ENCODE data around the gene MTHFR. TPM values are rescaled to one million over a fixed set of nuclear protein-coding genes. Genes with fewer than 3 reads are reported as not detected.

MTHFR gene
- total and polyA plus RNA-seq, 2 of the 8 experiments (the other 6 are each of a cell fraction or from before 2014, with no cell fraction given): 8.7 to 18.5 TPM

DNA sequence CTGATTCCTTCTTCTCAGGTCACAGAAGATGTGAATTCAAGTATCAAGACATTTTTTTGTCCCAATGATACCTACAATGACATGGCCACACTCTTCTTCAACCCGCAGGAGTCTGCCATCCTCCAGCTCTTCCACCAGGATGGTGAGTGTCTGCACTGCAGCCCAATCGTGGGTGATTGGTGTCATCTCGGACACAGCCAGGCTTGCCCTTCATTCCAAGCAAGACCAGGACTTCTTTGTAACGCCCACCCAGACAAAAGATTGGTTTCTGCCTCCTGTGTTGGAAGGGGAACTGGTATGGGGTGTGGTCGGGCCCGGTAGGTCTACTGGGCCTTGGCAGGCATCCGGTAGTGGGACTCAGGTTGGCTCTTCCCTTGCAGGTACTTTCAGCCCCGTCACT lies 27.7 kb upstream of the MTHFR start (continued):
- TF ChIP-seq, protein P1, sequence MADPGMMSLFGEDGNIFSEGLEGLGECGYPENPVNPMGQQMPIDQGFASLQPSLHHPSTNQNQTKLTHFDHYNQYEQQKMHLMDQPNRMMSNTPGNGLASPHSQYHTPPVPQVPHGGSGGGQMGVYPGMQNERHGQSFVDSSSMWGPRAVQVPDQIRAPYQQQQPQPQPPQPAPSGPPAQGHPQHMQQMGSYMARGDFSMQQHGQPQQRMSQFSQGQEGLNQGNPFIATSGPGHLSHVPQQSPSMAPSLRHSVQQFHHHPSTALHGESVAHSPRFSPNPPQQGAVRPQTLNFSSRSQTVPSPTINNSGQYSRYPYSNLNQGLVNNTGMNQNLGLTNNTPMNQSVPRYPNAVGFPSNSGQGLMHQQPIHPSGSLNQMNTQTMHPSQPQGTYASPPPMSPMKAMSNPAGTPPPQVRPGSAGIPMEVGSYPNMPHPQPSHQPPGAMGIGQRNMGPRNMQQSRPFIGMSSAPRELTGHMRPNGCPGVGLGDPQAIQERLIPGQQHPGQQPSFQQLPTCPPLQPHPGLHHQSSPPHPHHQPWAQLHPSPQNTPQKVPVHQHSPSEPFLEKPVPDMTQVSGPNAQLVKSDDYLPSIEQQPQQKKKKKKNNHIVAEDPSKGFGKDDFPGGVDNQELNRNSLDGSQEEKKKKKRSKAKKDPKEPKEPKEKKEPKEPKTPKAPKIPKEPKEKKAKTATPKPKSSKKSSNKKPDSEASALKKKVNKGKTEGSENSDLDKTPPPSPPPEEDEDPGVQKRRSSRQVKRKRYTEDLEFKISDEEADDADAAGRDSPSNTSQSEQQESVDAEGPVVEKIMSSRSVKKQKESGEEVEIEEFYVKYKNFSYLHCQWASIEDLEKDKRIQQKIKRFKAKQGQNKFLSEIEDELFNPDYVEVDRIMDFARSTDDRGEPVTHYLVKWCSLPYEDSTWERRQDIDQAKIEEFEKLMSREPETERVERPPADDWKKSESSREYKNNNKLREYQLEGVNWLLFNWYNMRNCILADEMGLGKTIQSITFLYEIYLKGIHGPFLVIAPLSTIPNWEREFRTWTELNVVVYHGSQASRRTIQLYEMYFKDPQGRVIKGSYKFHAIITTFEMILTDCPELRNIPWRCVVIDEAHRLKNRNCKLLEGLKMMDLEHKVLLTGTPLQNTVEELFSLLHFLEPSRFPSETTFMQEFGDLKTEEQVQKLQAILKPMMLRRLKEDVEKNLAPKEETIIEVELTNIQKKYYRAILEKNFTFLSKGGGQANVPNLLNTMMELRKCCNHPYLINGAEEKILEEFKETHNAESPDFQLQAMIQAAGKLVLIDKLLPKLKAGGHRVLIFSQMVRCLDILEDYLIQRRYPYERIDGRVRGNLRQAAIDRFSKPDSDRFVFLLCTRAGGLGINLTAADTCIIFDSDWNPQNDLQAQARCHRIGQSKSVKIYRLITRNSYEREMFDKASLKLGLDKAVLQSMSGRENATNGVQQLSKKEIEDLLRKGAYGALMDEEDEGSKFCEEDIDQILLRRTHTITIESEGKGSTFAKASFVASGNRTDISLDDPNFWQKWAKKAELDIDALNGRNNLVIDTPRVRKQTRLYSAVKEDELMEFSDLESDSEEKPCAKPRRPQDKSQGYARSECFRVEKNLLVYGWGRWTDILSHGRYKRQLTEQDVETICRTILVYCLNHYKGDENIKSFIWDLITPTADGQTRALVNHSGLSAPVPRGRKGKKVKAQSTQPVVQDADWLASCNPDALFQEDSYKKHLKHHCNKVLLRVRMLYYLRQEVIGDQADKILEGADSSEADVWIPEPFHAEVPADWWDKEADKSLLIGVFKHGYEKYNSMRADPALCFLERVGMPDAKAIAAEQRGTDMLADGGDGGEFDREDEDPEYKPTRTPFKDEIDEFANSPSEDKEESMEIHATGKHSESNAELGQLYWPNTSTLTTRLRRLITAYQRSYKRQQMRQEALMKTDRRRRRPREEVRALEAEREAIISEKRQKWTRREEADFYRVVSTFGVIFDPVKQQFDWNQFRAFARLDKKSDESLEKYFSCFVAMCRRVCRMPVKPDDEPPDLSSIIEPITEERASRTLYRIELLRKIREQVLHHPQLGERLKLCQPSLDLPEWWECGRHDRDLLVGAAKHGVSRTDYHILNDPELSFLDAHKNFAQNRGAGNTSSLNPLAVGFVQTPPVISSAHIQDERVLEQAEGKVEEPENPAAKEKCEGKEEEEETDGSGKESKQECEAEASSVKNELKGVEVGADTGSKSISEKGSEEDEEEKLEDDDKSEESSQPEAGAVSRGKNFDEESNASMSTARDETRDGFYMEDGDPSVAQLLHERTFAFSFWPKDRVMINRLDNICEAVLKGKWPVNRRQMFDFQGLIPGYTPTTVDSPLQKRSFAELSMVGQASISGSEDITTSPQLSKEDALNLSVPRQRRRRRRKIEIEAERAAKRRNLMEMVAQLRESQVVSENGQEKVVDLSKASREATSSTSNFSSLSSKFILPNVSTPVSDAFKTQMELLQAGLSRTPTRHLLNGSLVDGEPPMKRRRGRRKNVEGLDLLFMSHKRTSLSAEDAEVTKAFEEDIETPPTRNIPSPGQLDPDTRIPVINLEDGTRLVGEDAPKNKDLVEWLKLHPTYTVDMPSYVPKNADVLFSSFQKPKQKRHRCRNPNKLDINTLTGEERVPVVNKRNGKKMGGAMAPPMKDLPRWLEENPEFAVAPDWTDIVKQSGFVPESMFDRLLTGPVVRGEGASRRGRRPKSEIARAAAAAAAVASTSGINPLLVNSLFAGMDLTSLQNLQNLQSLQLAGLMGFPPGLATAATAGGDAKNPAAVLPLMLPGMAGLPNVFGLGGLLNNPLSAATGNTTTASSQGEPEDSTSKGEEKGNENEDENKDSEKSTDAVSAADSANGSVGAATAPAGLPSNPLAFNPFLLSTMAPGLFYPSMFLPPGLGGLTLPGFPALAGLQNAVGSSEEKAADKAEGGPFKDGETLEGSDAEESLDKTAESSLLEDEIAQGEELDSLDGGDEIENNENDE (IDR thresholded peaks at IDR 0.05; ENCODE audit: insufficient replicate concordance, low read length): no peak
- no peak for TF ChIP-seq SRF (IDR thresholded peaks at IDR 0.05; ENCODE audit: low read depth, low read length)
- no peak for TF ChIP-seq MAFK (IDR thresholded peaks at IDR 0.05; ENCODE audit: low read depth, low read length)
- TF ChIP-seq KDM1A (IDR thresholded peaks at IDR 0.05; ENCODE audit: borderline replicate concordance, low read length): no peak
- TF ChIP-seq CBX8 (IDR thresholded peaks at IDR 0.05; ENCODE audit: borderline replicate concordance, low read depth, low read length): no peak
- no peak for TF ChIP-seq PHF8 (conservative IDR thresholded peaks at IDR 0.05; ENCODE audit: low read depth, low read length)
- no peak for TF ChIP-seq POU5F1 (IDR thresholded peaks at IDR 0.05; ENCODE audit: low read depth, low read length)
- no peak for TF ChIP-seq TAF7 (optimal IDR thresholded peaks at IDR 0.05; ENCODE audit: borderline replicate concordance, low read depth, low read length)

All from H1 (cell line).